Measurements from ENCODE around the gene RBP3.

The RBP3 gene

DNA sequence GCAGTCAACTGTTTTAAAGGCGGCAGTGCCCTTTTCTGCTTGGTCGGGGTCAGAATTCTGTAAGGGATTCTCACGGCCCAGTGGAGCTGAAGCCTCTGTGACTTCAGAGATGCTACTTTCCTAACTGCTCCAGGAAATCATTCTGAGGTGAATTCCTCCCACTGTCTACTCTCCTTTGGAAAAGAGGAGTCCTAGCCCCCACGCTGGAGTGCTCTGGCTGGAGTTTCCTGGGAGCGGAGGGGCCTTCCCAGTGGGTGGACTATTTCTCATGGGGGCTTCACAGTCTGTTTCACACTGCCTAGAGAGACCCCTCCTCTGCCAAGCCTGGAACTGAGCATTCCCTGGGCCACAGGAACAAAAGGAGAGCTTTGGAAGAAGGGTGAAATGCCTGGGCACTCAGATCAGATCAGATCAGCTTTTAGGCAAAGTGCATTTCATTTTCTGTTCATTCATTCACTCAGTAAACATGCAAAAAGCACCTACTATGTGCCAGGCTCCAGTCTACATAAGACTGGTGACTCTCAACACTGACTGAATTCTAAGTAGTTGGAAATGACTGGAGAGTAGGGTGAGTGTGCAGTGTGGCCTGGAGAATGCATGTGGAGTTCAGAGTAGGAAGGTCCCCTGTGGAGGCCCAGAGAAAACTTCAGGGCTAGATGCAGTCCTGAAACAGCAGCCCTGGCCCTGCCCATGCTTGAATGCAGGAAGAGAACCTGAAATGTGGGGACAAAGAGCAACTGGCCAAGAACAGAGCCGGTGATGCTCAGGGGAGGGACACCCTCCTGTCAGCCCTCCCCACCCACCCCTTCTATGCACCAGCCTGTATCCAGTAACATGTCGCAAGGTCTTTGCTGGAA lies 23.7 kb downstream of the RBP3 start:
- TF ChIP-seq RARB (CRISPR knock-in tag; IDR thresholded peaks at IDR 0.05), result no peak
- no peak for TF ChIP-seq ZNF70 (CRISPR knock-in tag; IDR thresholded peaks at IDR 0.05)
- TF ChIP-seq, protein P1, sequence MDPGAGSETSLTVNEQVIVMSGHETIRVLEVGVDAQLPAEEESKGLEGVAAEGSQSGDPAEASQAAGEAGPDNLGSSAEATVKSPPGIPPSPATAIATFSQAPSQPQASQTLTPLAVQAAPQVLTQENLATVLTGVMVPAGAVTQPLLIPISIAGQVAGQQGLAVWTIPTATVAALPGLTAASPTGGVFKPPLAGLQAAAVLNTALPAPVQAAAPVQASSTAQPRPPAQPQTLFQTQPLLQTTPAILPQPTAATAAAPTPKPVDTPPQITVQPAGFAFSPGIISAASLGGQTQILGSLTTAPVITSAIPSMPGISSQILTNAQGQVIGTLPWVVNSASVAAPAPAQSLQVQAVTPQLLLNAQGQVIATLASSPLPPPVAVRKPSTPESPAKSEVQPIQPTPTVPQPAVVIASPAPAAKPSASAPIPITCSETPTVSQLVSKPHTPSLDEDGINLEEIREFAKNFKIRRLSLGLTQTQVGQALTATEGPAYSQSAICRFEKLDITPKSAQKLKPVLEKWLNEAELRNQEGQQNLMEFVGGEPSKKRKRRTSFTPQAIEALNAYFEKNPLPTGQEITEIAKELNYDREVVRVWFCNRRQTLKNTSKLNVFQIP (CRISPR knock-in tag; IDR thresholded peaks at IDR 0.05; ENCODE audit: borderline replicate concordance, low read depth), result no peak
- no peak for TF ChIP-seq ZFP3 (CRISPR knock-in tag; IDR thresholded peaks at IDR 0.05)
- no peak for TF ChIP-seq ZNF565 (CRISPR knock-in tag; conservative IDR thresholded peaks at IDR 0.05; ENCODE audit: low read depth)
- no peak for TF ChIP-seq PPARA (CRISPR knock-in tag; IDR thresholded peaks at IDR 0.05; ENCODE audit: borderline replicate concordance)
- no peak for TF ChIP-seq OSR1 (CRISPR knock-in tag; IDR thresholded peaks at IDR 0.05)
- TF ChIP-seq ESRRG (CRISPR knock-in tag; IDR thresholded peaks at IDR 0.05), result no peak
- no peak for TF ChIP-seq SNAI2 (CRISPR knock-in tag; IDR thresholded peaks at IDR 0.05)
- TF ChIP-seq ZC3H10 (CRISPR knock-in tag; IDR thresholded peaks at IDR 0.05), result no peak
- no peak for TF ChIP-seq GLIS3 (CRISPR knock-in tag; IDR thresholded peaks at IDR 0.05)
- TF ChIP-seq, protein P2, sequence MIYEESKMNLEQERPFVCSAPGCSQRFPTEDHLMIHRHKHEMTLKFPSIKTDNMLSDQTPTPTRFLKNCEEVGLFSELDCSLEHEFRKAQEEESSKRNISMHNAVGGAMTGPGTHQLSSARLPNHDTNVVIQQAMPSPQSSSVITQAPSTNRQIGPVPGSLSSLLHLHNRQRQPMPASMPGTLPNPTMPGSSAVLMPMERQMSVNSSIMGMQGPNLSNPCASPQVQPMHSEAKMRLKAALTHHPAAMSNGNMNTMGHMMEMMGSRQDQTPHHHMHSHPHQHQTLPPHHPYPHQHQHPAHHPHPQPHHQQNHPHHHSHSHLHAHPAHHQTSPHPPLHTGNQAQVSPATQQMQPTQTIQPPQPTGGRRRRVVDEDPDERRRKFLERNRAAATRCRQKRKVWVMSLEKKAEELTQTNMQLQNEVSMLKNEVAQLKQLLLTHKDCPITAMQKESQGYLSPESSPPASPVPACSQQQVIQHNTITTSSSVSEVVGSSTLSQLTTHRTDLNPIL (CRISPR knock-in tag; IDR thresholded peaks at IDR 0.05; ENCODE audit: low read depth), result no peak
- ATAC-seq, result no peak

DNA sequence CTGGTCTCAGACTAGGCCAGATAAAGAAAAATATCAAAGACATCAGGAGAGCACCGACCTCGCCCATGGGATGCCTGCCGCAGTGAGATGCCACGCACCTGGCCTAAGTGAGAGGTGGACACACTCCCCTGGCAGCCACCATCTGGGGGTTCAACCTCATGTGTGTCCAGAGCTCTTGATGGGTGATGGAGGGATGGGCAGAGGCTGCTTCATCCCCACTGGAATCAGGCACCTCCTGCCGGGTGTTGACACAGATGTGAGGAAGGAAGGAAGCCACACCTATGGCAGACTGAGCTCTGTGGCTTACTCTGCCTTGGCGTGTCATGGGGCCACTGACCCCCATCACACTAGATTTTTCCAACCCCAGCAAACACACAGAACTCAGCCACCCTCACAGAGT lies 24.6 kb downstream of the RBP3 start:
- no peak for ATAC-seq

More for the DNA sequence above, 24.6 kb downstream of the RBP3 start:
- no peak for TF ChIP-seq TOX (CRISPR knock-in tag; IDR thresholded peaks at IDR 0.05; ENCODE audit: borderline replicate concordance)
- TF ChIP-seq, protein P2 (CRISPR knock-in tag; IDR thresholded peaks at IDR 0.05; ENCODE audit: low read depth), result no peak
- TF ChIP-seq ZNF8 (CRISPR knock-in tag; IDR thresholded peaks at IDR 0.05), result no peak
- no peak for TF ChIP-seq ESRRG (CRISPR knock-in tag; IDR thresholded peaks at IDR 0.05)
- TF ChIP-seq ISL1 (CRISPR knock-in tag; IDR thresholded peaks at IDR 0.05), result no peak
- TF ChIP-seq, protein P3, sequence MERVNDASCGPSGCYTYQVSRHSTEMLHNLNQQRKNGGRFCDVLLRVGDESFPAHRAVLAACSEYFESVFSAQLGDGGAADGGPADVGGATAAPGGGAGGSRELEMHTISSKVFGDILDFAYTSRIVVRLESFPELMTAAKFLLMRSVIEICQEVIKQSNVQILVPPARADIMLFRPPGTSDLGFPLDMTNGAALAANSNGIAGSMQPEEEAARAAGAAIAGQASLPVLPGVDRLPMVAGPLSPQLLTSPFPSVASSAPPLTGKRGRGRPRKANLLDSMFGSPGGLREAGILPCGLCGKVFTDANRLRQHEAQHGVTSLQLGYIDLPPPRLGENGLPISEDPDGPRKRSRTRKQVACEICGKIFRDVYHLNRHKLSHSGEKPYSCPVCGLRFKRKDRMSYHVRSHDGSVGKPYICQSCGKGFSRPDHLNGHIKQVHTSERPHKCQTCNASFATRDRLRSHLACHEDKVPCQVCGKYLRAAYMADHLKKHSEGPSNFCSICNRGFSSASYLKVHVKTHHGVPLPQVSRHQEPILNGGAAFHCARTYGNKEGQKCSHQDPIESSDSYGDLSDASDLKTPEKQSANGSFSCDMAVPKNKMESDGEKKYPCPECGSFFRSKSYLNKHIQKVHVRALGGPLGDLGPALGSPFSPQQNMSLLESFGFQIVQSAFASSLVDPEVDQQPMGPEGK (CRISPR knock-in tag; IDR thresholded peaks at IDR 0.05; ENCODE audit: borderline replicate concordance), result no peak
- TF ChIP-seq, protein P4, sequence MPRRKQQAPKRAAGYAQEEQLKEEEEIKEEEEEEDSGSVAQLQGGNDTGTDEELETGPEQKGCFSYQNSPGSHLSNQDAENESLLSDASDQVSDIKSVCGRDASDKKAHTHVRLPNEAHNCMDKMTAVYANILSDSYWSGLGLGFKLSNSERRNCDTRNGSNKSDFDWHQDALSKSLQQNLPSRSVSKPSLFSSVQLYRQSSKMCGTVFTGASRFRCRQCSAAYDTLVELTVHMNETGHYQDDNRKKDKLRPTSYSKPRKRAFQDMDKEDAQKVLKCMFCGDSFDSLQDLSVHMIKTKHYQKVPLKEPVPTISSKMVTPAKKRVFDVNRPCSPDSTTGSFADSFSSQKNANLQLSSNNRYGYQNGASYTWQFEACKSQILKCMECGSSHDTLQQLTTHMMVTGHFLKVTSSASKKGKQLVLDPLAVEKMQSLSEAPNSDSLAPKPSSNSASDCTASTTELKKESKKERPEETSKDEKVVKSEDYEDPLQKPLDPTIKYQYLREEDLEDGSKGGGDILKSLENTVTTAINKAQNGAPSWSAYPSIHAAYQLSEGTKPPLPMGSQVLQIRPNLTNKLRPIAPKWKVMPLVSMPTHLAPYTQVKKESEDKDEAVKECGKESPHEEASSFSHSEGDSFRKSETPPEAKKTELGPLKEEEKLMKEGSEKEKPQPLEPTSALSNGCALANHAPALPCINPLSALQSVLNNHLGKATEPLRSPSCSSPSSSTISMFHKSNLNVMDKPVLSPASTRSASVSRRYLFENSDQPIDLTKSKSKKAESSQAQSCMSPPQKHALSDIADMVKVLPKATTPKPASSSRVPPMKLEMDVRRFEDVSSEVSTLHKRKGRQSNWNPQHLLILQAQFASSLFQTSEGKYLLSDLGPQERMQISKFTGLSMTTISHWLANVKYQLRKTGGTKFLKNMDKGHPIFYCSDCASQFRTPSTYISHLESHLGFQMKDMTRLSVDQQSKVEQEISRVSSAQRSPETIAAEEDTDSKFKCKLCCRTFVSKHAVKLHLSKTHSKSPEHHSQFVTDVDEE (CRISPR knock-in tag; IDR thresholded peaks at IDR 0.05), result no peak
- TF ChIP-seq RARB (CRISPR knock-in tag; IDR thresholded peaks at IDR 0.05), result no peak
- TF ChIP-seq ZC3H10 (CRISPR knock-in tag; IDR thresholded peaks at IDR 0.05), result no peak
- no peak for TF ChIP-seq ARNTL (CRISPR knock-in tag; IDR thresholded peaks at IDR 0.05; ENCODE audit: borderline replicate concordance, low read depth)
- TF ChIP-seq ZFP30 (CRISPR knock-in tag; IDR thresholded peaks at IDR 0.05), result no peak
- TF ChIP-seq TCF4 (CRISPR knock-in tag; IDR thresholded peaks at IDR 0.05; ENCODE audit: borderline replicate concordance), result no peak

Measured in SK-N-SH treated with all-trans-retinoic acid at 6 μM for 48 hours (cell line).